ENCODE measurements around the gene NUP205. TPM values are rescaled to one million over a fixed set of nuclear protein-coding genes. Genes with fewer than 3 reads are reported as not detected.

The NUP205 gene
- total RNA-seq, 5 donors from 2014 or later (not counting 1 experiment from before 2014, with no cell fraction given), result 52.4 to 63.0 (median 57.8) TPM

- Mint-ChIP-seq H3K36me3 (no peaks in the 10 kb centered on the region), H3K9me3 (no peaks in the 10 kb centered on the region), H3K4me3 (no peak overlapping the region), H3K4me1 (no peaks in the 10 kb centered on the region), H3K27me3 (peaks cover 12 to 18% of the 10 kb centered on the region in 2 donors), H3K27ac (no peak overlapping the region)
- DNase-seq, result no peak
- Histone ChIP-seq H3K4me3 (ENCODE audit: control insufficient read depth in 1 of 2, extremely low read depth in 1 of 2, low read length in 1 of 2) (no peak overlapping the region), H3K4me1 (ENCODE audit: control insufficient read depth in 1 of 2, extremely low read depth in 1 of 2, insufficient read depth in 2 of 2, low read length in 2 of 2) (no peaks in the 10 kb centered on the region), H3K27ac (ENCODE audit: low read length) (no peak overlapping the region), H3K27me3 (replicated peaks in 1 of 2; ENCODE audit: control insufficient read depth in 2 of 2, extremely low read depth in 1 of 2, insufficient read depth in 2 of 2, low read length in 1 of 2) (no peaks in the 10 kb centered on the region), H3K9me3 (no peaks in the 10 kb centered on the region), H3K36me3 (ENCODE audit: control insufficient read depth in 2 of 2, extremely low read depth in 1 of 2, insufficient read depth in 1 of 2, low read length in 1 of 2) (no peaks in the 10 kb centered on the region)
- WGBS (ENCODE audit: insufficient coverage), result 44% methylated on average over 2 of the region's 3 CpGs
- ChIA-PET POLR2A (no interaction called here), CTCF (interaction anchor here in 1 of 2 donors (1.0 kb wide), 1 partner anchor 30 kb away, joined by 3 read pairs; no protein-coding TSS in a partner anchor)
- ATAC-seq (replicated peaks in 1 of 4), result no peak
These were observed 19.3 kb upstream of the NUP205 start for GRCh38 chr7:135538376-135538775.

GRCh38 chr7:135539629-135540028 lies 18.1 kb upstream of the NUP205 start:
- Mint-ChIP-seq H3K27ac (no peak overlapping the region), H3K27me3 (peaks cover 12 to 18% of the 10 kb centered on the region in 2 donors), H3K9me3 (no peaks in the 10 kb centered on the region), H3K4me1 (no peaks in the 10 kb centered on the region), H3K36me3 (no peaks in the 10 kb centered on the region), H3K4me3 (no peak overlapping the region)
- no CpG with 5 or more reads among the region's 2 CpGs for WGBS (ENCODE audit: insufficient coverage)
- CTCF ChIA-PET, result no interaction called here
- POLR2A ChIA-PET, result no interaction called here
- Histone ChIP-seq H3K4me3 (ENCODE audit: control insufficient read depth in 1 of 2, extremely low read depth in 1 of 2, low read length in 1 of 2) (no peak overlapping the region), H3K27ac (ENCODE audit: low read length) (no peak overlapping the region), H3K36me3 (ENCODE audit: control insufficient read depth in 2 of 2, extremely low read depth in 1 of 2, insufficient read depth in 1 of 2, low read length in 1 of 2) (no peaks in the 10 kb centered on the region), H3K9me3 (no peaks in the 10 kb centered on the region), H3K27me3 (replicated peaks in 1 of 2; ENCODE audit: control insufficient read depth in 2 of 2, extremely low read depth in 1 of 2, insufficient read depth in 2 of 2, low read length in 1 of 2) (no peaks in the 10 kb centered on the region), H3K4me1 (ENCODE audit: control insufficient read depth in 1 of 2, extremely low read depth in 1 of 2, insufficient read depth in 2 of 2, low read length in 2 of 2) (no peaks in the 10 kb centered on the region)
- ATAC-seq (replicated peaks in 1 of 4) (no peak), DNase-seq (no peak)

- H3K36me3 Mint-ChIP-seq, result no peaks in the 10 kb centered on the region
- H3K4me3 ChIP-seq (ENCODE audit: control insufficient read depth in 1 of 2, extremely low read depth in 1 of 2, low read length in 1 of 2), result no peak overlapping the region
- H3K27me3 ChIP-seq (replicated peaks in 1 of 2; ENCODE audit: control insufficient read depth in 2 of 2, extremely low read depth in 1 of 2, insufficient read depth in 2 of 2, low read length in 1 of 2), result no peaks in the 10 kb centered on the region
- H3K27me3 Mint-ChIP-seq, result peaks cover 5 to 17% of the 10 kb centered on the region in 2 donors
- no peaks in the 10 kb centered on the region for H3K36me3 ChIP-seq (ENCODE audit: control insufficient read depth in 2 of 2, extremely low read depth in 1 of 2, insufficient read depth in 1 of 2, low read length in 1 of 2)
- no peaks in the 10 kb centered on the region for H3K4me1 ChIP-seq (ENCODE audit: control insufficient read depth in 1 of 2, extremely low read depth in 1 of 2, insufficient read depth in 2 of 2, low read length in 2 of 2)
- DNase-seq (no peak), ATAC-seq (replicated peaks in 1 of 4) (no peak)
- WGBS (ENCODE audit: insufficient coverage), result 94% methylated on average over 4 of the region's 6 CpGs
- H3K4me3 Mint-ChIP-seq, result no peak overlapping the region
- H3K4me1 Mint-ChIP-seq, result no peaks in the 10 kb centered on the region
- POLR2A ChIA-PET, result interaction anchor here in 1 of 2 donors (1.1 kb wide), 1 partner anchor 12 kb away, joined by 7 read pairs; no protein-coding TSS in a partner anchor
- no peaks in the 10 kb centered on the region for H3K9me3 Mint-ChIP-seq
- H3K9me3 ChIP-seq, result no peaks in the 10 kb centered on the region
- CTCF ChIA-PET, result interaction anchor here in 1 of 2 donors (0.6 to 0.7 kb wide), 2 partner anchors 17 to 29 kb away, joined by 5 to 7 read pairs; no protein-coding TSS in a partner anchor
- H3K27ac Mint-ChIP-seq, result no peak overlapping the region
- H3K27ac ChIP-seq (ENCODE audit: low read length), result no peak overlapping the region
These were observed 16.7 kb upstream of the NUP205 start for GRCh38 chr7:135541029-135541428.

- Histone ChIP-seq H3K4me3 (ENCODE audit: control insufficient read depth in 1 of 2, extremely low read depth in 1 of 2, low read length in 1 of 2) (no peak overlapping the region), H3K4me1 (ENCODE audit: control insufficient read depth in 1 of 2, extremely low read depth in 1 of 2, insufficient read depth in 2 of 2, low read length in 2 of 2) (no peaks in the 10 kb centered on the region), H3K27ac (ENCODE audit: low read length) (no peak overlapping the region), H3K9me3 (no peaks in the 10 kb centered on the region), H3K27me3 (replicated peaks in 1 of 2; ENCODE audit: control insufficient read depth in 2 of 2, extremely low read depth in 1 of 2, insufficient read depth in 2 of 2, low read length in 1 of 2) (no peaks in the 10 kb centered on the region), H3K36me3 (ENCODE audit: control insufficient read depth in 2 of 2, extremely low read depth in 1 of 2, insufficient read depth in 1 of 2, low read length in 1 of 2) (no peaks in the 10 kb centered on the region)
- DNase-seq (no peak), ATAC-seq (replicated peaks in 1 of 4) (no peak)
- ChIA-PET POLR2A (no interaction called here), CTCF (interaction anchor here in 1 of 2 donors (0.5 kb wide), 1 partner anchor 40 kb away, joined by 4 read pairs; the partner anchor contains the start of gene CNOT4)
- no peak overlapping the region for H3K27ac Mint-ChIP-seq
- H3K36me3 Mint-ChIP-seq, result no peaks in the 10 kb centered on the region
- no peaks in the 10 kb centered on the region for H3K9me3 Mint-ChIP-seq
- H3K4me1 Mint-ChIP-seq, result no peaks in the 10 kb centered on the region
- 86% methylated on average over 4 of the region's 7 CpGs for WGBS (ENCODE audit: insufficient coverage)
- H3K4me3 Mint-ChIP-seq, result no peak overlapping the region
- H3K27me3 Mint-ChIP-seq, result peaks cover 8 to 20% of the 10 kb centered on the region in 2 donors
These were observed 7.5 kb upstream of the NUP205 start for GRCh38 chr7:135550196-135550595.

- H3K27me3 Mint-ChIP-seq, result peaks cover 8 to 22% of the 10 kb centered on the region in 2 donors
- no peak overlapping the region for H3K4me3 Mint-ChIP-seq
- no peak overlapping the region for H3K27ac Mint-ChIP-seq
- H3K36me3 ChIP-seq (ENCODE audit: control insufficient read depth in 2 of 2, extremely low read depth in 1 of 2, insufficient read depth in 1 of 2, low read length in 1 of 2), result no peaks in the 10 kb centered on the region
- H3K4me1 Mint-ChIP-seq, result no peaks in the 10 kb centered on the region
- H3K36me3 Mint-ChIP-seq, result no peaks in the 10 kb centered on the region
- H3K9me3 ChIP-seq, result no peaks in the 10 kb centered on the region
- CTCF ChIA-PET, result interaction anchor here in 1 of 2 donors (0.7 to 1.0 kb wide), 2 partner anchors 31 to 41 kb away, joined by 3 to 5 read pairs; no protein-coding TSS in a partner anchor
- H3K27ac ChIP-seq (ENCODE audit: low read length), result no peak overlapping the region
- no peaks in the 10 kb centered on the region for H3K9me3 Mint-ChIP-seq
- DNase-seq (no peak), ATAC-seq (replicated peaks in 1 of 4) (no peak)
- POLR2A ChIA-PET, result interaction anchor here (0.5 to 0.7 kb wide), 3 partner anchors 251 to 1773 kb away, joined by 3 read pairs; no protein-coding TSS in a partner anchor
- H3K4me1 ChIP-seq (ENCODE audit: control insufficient read depth in 1 of 2, extremely low read depth in 1 of 2, insufficient read depth in 2 of 2, low read length in 2 of 2), result peaks cover 0 to 2% of the 10 kb centered on the region in 2 experiments
- H3K27me3 ChIP-seq (replicated peaks in 1 of 2; ENCODE audit: control insufficient read depth in 2 of 2, extremely low read depth in 1 of 2, insufficient read depth in 2 of 2, low read length in 1 of 2), result no peaks in the 10 kb centered on the region
- WGBS (ENCODE audit: insufficient coverage), result 83% methylated on average over 2 of the region's 3 CpGs
- no peak overlapping the region for H3K4me3 ChIP-seq (ENCODE audit: control insufficient read depth in 1 of 2, extremely low read depth in 1 of 2, low read length in 1 of 2)
These were observed 5.6 kb upstream of the NUP205 start for GRCh38 chr7:135552148-135552547.

- 100% methylated on average over 1 of the region's 3 CpGs for WGBS (ENCODE audit: insufficient coverage)
- Mint-ChIP-seq H3K27me3 (peaks cover 4 to 18% of the 10 kb centered on the region in 2 donors), H3K9me3 (no peaks in the 10 kb centered on the region), H3K4me1 (no peaks in the 10 kb centered on the region), H3K4me3 (no peak overlapping the region), H3K36me3 (no peaks in the 10 kb centered on the region), H3K27ac (no peak overlapping the region)
- no peaks in the 10 kb centered on the region for H3K9me3 ChIP-seq
- H3K36me3 ChIP-seq (ENCODE audit: control insufficient read depth in 2 of 2, extremely low read depth in 1 of 2, insufficient read depth in 1 of 2, low read length in 1 of 2), result no peaks in the 10 kb centered on the region
- H3K4me1 ChIP-seq (ENCODE audit: control insufficient read depth in 1 of 2, extremely low read depth in 1 of 2, insufficient read depth in 2 of 2, low read length in 2 of 2), result peaks cover 2 to 4% of the 10 kb centered on the region in 2 experiments
- CTCF ChIA-PET, result interaction anchor here (0.5 to 1.0 kb wide), 3 partner anchors 33 to 109 kb away, joined by 3 to 5 read pairs (median 5); partner anchors contain the start of gene STMP1 (in 1 of the 2)
- no peak for DNase-seq
- POLR2A ChIA-PET, result interaction anchor here in 1 of 2 donors (0.8 kb wide), 1 partner anchor 13 kb away, joined by 7 read pairs; no protein-coding TSS in a partner anchor
- H3K27ac ChIP-seq (ENCODE audit: low read length), result no peak overlapping the region
- no peaks in the 10 kb centered on the region for H3K27me3 ChIP-seq (replicated peaks in 1 of 2; ENCODE audit: control insufficient read depth in 2 of 2, extremely low read depth in 1 of 2, insufficient read depth in 2 of 2, low read length in 1 of 2)
- no peak for ATAC-seq (replicated peaks in 1 of 4)
- no peak overlapping the region for H3K4me3 ChIP-seq (ENCODE audit: control insufficient read depth in 1 of 2, extremely low read depth in 1 of 2, low read length in 1 of 2)
These were observed 4.4 kb upstream of the NUP205 start for GRCh38 chr7:135553346-135553745.

All from T-cell (primary cell).